Pancreas (tissue), 10 donors: ENCODE measurements around the gene SLC35E4. TPM values are rescaled to one million over a fixed set of nuclear protein-coding genes. Genes with fewer than 3 reads are reported as not detected.
A peak's percentile ranks its signal among the peaks of the same experiment; 100 is the strongest.

Experiments
- ATAC-seq, 4 donors: fragments of 200-7000 bp; cut with Tn5 transposase; one replicate each; pipeline versions ENCODE4 v1.8.0 to v1.9.1; 2020; ENCODE audit warnings: mild to moderate bottlenecking in 4 of 4, moderate library complexity in 4 of 4
- DNase-seq, 6 donors: peaks; one replicate each; pipeline ENCODE4 v3.0.0-alpha.2; 2020
- FAIRE-seq: peaks from 2 replicates; lab custom pipeline; 2012; peaks lifted over from hg19 to GRCh38; lab: Jason Lieb, UNC
- H3K27ac ChIP-seq, 4 donors: fragments of 200-600 bp; sonication (generic); 1 replicate in 3 of 4; 2 replicates in 1 of 4; pipeline versions ENCODE4 v1.5.0 to v1.8.0; 2020
- H3K27me3 ChIP-seq, 4 donors: fragments of 200-600 bp; one replicate each; pipeline ENCODE4 v1.8.0; 2021
- H3K36me3 ChIP-seq, 3 donors: fragments of 200-600 bp; sonication (generic) in 1 of 3; one replicate each; pipeline versions ENCODE4 v1.5.0 to v1.8.0; 2020 to 2021
- H3K4me1 ChIP-seq, 3 donors: fragments of 200-600 bp; one replicate each; pipeline ENCODE4 v1.8.0; 2021
- H3K4me3 ChIP-seq, 4 donors: fragments of 200-600 bp; sonication (generic) in 2 of 4; one replicate each; pipeline versions ENCODE4 v1.5.0 to v1.8.0; 2020 to 2021
- H3K9me3 ChIP-seq, 4 donors: fragments of 200-600 bp; one replicate each; pipeline ENCODE4 v1.8.0; 2021
- WGBS, 2 donors: extraction: QIAGEN DNeasy Blood & Tissue Kit; methylation state at CpG; one replicate each; pipeline ENCODE4 v1.1.7; 2013; 5-methylcytosine and 5-hydroxymethylcytosine counted together
- intact Hi-C, 3 donors: fragments of 100-400 bp; cut with DNase I; formaldehyde crosslinking; loops; one replicate each; pipeline versions ENCODE4 v1.11.1 to v1.14.2; 2022
- polyA plus RNA-seq, 2 donors: library from polyadenylated mRNA; stranded (reverse); fragments of 200-250 nt; gene quantifications; one replicate each; pipeline ENCODE4 v1.2.3, GENCODE V29; 2013
- total RNA-seq, 6 donors: library from RNA; stranded (reverse); fragmentation: NEBNext Ultra II Directional in 4 of 6; extraction: Animal tissue kit (Norgen Biotek cat#: 25700) in 4 of 6; gene quantifications; one replicate each; pipeline versions ENCODE4 v1.2.1 to v1.2.4, GENCODE V29; 2021 to 2023
- TF ChIP-seq, protein P1 (sequence below), 4 donors: fragments of 200-600 bp; sonication (generic) in 3 of 4; IDR thresholded peaks; one replicate each; pipeline versions ENCODE4 v1.5.0 to v1.8.0; 2021; ENCODE audit warnings: antibody characterized with exemption in 4 of 4
- donor health status: healthy with polysubstance abuse.
- donor health status: DM: no; HTN: no; CAD: no; lungs with moderate emphysema.
- donor health status: DM: no; HTN: no; CAD: no.
- donor health status: control.
- donor health status: control.
- donor health status: Bipolar disorder and iron deficiency.
- donor health status: DM: yes; HTN: yes; CAD: no.
- donor health status: DM: no; HTN: no; CAD: no.
- donor health status: DM: no; HTN: no; CAD: no.
- donor health status: DM: yes; HTN: yes; CAD: no.

The SLC35E4 gene
- total and polyA plus RNA-seq, 8 donors, result 0.90 to 1.7 (median 1.2) TPM

DNA sequence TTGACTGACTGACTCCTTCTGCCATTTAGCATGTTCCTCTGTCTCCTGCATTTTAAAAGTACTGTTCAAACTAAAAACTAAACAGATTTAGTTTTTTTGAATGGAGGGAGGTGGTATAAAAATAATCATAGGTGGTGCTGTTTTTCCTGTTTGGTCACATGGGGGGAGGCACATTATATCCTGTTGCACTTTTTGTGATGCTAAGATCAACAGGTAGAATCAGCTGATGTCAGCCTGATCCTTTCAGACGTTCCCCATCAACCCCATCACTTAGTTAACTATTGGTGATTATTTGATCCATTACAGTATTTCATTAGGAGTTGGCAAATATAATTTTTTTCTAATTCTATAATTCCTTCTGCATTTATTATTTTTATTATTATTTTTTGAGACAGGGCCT is 54.0 kb downstream of the SLC35E4 start:
- Histone ChIP-seq H3K9me3 (no peaks in the 10 kb centered on the region), H3K4me1 (no peaks in the 10 kb centered on the region), H3K4me3 (no peak overlapping the region), H3K36me3 (no peaks in the 10 kb centered on the region), H3K27me3 (no peaks in the 10 kb centered on the region), H3K27ac (no peak overlapping the region)
- TF ChIP-seq, protein P1, sequence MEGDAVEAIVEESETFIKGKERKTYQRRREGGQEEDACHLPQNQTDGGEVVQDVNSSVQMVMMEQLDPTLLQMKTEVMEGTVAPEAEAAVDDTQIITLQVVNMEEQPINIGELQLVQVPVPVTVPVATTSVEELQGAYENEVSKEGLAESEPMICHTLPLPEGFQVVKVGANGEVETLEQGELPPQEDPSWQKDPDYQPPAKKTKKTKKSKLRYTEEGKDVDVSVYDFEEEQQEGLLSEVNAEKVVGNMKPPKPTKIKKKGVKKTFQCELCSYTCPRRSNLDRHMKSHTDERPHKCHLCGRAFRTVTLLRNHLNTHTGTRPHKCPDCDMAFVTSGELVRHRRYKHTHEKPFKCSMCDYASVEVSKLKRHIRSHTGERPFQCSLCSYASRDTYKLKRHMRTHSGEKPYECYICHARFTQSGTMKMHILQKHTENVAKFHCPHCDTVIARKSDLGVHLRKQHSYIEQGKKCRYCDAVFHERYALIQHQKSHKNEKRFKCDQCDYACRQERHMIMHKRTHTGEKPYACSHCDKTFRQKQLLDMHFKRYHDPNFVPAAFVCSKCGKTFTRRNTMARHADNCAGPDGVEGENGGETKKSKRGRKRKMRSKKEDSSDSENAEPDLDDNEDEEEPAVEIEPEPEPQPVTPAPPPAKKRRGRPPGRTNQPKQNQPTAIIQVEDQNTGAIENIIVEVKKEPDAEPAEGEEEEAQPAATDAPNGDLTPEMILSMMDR (IDR thresholded peaks at IDR 0.05), result no peak
- 53 to 58% methylated on average over 1 of the region's 1 CpG for WGBS, 2 donors
- FAIRE-seq, result no peak
- no peak for ATAC-seq
- no peak for DNase-seq
- intact Hi-C loops, result no loop called here

DNA sequence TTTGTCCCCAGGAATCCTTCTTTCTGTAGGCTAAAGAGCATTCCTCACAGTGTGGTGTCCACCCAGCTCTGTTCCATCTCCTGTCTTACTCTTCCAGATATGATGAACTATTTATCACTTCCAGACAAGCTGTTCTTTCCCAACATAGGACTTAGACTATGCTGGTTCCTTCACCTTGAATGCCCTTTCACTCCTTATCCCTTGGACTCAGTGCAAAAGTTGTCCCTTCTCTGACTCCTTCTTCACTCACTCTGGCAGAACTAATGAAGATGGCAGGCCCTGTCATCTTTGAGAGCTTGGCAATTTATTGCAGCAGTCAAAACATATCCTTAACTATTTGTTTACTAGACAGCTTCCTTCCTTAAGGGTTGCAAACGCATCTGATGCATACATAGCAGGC is 55.6 kb downstream of the SLC35E4 start:
- no peaks in the 10 kb centered on the region for H3K36me3 ChIP-seq
- 84 to 90% methylated on average over 1 of the region's 1 CpG for WGBS, 2 donors
- ATAC-seq (no peak), DNase-seq (no peak), FAIRE-seq (no peak)
- intact Hi-C loops, result no loop called here
- TF ChIP-seq, protein P1 (IDR thresholded peaks at IDR 0.05), result no peak
- no peak overlapping the region for H3K27ac ChIP-seq
- no peaks in the 10 kb centered on the region for H3K27me3 ChIP-seq
- H3K9me3 ChIP-seq, result no peaks in the 10 kb centered on the region
- peaks cover 0 to 5% (median 0%) of the 10 kb centered on the region in 3 donors for H3K4me1 ChIP-seq
- no peak overlapping the region for H3K4me3 ChIP-seq

DNA sequence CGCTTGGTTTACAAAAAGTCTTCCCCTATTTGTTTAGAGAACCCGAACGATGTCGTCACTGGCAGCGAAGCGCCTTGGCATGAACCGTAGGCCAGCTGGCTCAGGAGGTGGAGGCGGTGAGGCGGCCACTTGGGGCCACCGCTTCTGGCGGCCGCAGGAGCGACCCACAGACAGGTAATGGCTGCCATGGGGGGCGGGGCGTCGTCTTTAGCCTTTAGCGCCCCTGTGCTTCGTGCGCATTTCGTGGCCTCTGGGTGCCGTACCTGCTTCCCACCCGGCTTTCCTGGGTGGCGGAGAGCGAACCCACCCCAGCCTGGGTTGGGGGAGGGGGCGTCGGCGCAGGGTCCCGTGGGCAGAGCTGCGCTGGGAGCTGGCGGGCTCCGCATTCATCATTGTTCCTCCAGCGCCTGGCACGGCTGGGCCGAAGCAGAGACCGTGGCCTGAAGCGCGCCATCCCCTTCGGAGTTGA is 58.6 kb downstream of the SLC35E4 start:
- intact Hi-C loops, result no loop called here
- DNase-seq (peak; percentile 74 to 88 (median 82)), FAIRE-seq (no peak), ATAC-seq (peak; percentile 80 to 87 (median 85))
- Histone ChIP-seq H3K36me3 (no peaks in the 10 kb centered on the region), H3K4me3 (peak overlapping the region; percentile 29 to 77 (median 65)), H3K9me3 (no peaks in the 10 kb centered on the region), H3K27ac (peak overlapping the region; percentile 85 to 97 (median 91)), H3K27me3 (no peaks in the 10 kb centered on the region), H3K4me1 (peaks cover 0 to 5% (median 0%) of the 10 kb centered on the region in 3 donors)
- 1% methylated on average over 25 to 37 of the region's 38 CpGs for WGBS, 2 donors
- TF ChIP-seq, protein P1 (IDR thresholded peaks at IDR 0.05), result no peak

DNA sequence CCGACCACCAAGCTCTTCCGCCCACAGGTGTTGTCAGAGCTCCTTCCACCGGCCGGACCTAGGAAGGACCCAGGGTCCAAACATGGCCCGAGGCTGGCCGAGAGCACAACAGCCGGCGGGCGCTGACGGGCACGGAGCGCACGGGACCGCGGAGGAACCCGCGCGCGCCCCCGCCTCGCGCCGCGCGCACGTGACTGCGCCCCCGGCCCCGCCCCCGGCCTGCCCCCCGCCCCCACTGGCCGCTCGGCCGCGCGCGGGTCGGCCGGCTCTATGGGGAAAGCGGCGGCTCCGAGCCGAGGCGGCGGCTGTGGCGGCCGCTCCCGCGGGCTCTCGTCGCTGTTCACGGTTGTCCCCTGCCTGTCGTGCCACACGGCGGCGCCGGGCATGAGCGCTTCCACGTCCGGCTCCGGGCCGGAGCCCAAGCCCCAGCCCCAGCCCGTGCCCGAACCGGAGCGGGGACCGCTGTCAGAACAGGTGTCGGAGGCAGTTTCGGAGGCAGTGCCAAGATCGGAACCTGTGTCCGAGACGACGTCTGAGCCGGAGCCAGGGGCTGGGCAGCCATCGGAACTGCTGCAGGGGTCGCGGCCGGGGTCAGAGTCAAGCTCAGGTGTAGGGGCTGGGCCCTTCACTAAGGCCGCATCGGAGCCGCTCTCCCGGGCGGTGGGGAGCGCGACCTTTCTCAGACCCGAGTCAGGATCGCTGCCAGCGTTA is 59.2 kb downstream of the SLC35E4 start, which contains the start of gene OSBP2:
Gene OSBP2 (plus strand): TSS at position 235 of the 711 bp plus-strand sequence. CDS start 36 bp downstream, at position 271.
- peak within 1 kb of the TSS; percentile 61 to 77 (median 65) for H3K4me3 ChIP-seq

More for the DNA sequence above, 59.2 kb downstream of the SLC35E4 start, which contains the start of gene OSBP2:
- DNase-seq (peak; percentile 40 to 89 (median 69)), FAIRE-seq (no peak), ATAC-seq (peak; percentile 82 to 90 (median 86))
- WGBS, 2 donors, result 1 to 2% methylated on average over 45 to 87 of the region's 88 CpGs
- intact Hi-C loops, result no loop called here
- Histone ChIP-seq H3K27ac (peak within 1 kb of the TSS; percentile 85 to 97 (median 91)), H3K9me3 (no peaks in the 10 kb centered on the region), H3K4me1 (peaks cover 0 to 5% (median 0%) of the 10 kb centered on the region in 3 donors), H3K27me3 (no peaks in the 10 kb centered on the region), H3K36me3 (no peaks in the 10 kb centered on the region)
- TF ChIP-seq, protein P1 (IDR thresholded peaks at IDR 0.05), result no peak
